ENCODE measurements around the gene PRPF6. TPM values are rescaled to one million over a fixed set of nuclear protein-coding genes. Genes with fewer than 3 reads are reported as not detected.

Gene PRPF6
- total RNA-seq, 2 donors from 2014 or later: 88.5 to 97.4 TPM

- no peaks in the 10 kb centered on the region for H3K27me3 Mint-ChIP-seq
- peaks cover 29% of the 10 kb centered on the region for H3K36me3 Mint-ChIP-seq (ENCODE audit: low read depth)
- H3K27ac Mint-ChIP-seq: peak overlapping the region; percentile 48
- peak; percentile 27 for ATAC-seq (replicated peaks)
- peaks cover 6% of the 10 kb centered on the region for H3K4me1 Mint-ChIP-seq
- H3K4me3 Mint-ChIP-seq: no peak overlapping the region
- no peaks in the 10 kb centered on the region for H3K9me3 Mint-ChIP-seq
Measured at GRCh38 chr20:63942250-63942951, 38.5 kb upstream of the PRPF6 start.

- no peak overlapping the region for H3K4me3 Mint-ChIP-seq
- peaks cover 25% of the 10 kb centered on the region for H3K36me3 Mint-ChIP-seq (ENCODE audit: low read depth)
- no peak for ATAC-seq (replicated peaks)
- no peaks in the 10 kb centered on the region for H3K9me3 Mint-ChIP-seq
- H3K4me1 Mint-ChIP-seq: peaks cover 11% of the 10 kb centered on the region
- H3K27me3 Mint-ChIP-seq: no peaks in the 10 kb centered on the region
- no peak overlapping the region for H3K27ac Mint-ChIP-seq
Measured at GRCh38 chr20:63942969-63943807, 37.7 kb upstream of the PRPF6 start.

- peaks cover 28% of the 10 kb centered on the region for H3K36me3 Mint-ChIP-seq (ENCODE audit: low read depth)
- no peak overlapping the region for H3K27ac Mint-ChIP-seq
- H3K27me3 Mint-ChIP-seq: no peaks in the 10 kb centered on the region
- H3K9me3 Mint-ChIP-seq: no peaks in the 10 kb centered on the region
- H3K4me3 Mint-ChIP-seq: no peak overlapping the region
- H3K4me1 Mint-ChIP-seq: peaks cover 17% of the 10 kb centered on the region
- ATAC-seq (replicated peaks): no peak
Measured at GRCh38 chr20:63943808-63944077, 37.2 kb upstream of the PRPF6 start.

- Mint-ChIP-seq H3K4me1 (peaks cover 20% of the 10 kb centered on the region), H3K9me3 (no peaks in the 10 kb centered on the region), H3K27ac (no peak overlapping the region), H3K36me3 (ENCODE audit: low read depth) (peaks cover 28% of the 10 kb centered on the region), H3K27me3 (no peaks in the 10 kb centered on the region), H3K4me3 (no peak overlapping the region)
- no peak for ATAC-seq (replicated peaks)
Measured at GRCh38 chr20:63944078-63944941, 36.6 kb upstream of the PRPF6 start.

GRCh38 chr20:63945031-63945658 lies 35.8 kb upstream of the PRPF6 start:
- Mint-ChIP-seq H3K27ac (no peak overlapping the region), H3K36me3 (ENCODE audit: low read depth) (peaks cover 28% of the 10 kb centered on the region), H3K9me3 (no peaks in the 10 kb centered on the region), H3K4me3 (no peak overlapping the region), H3K27me3 (no peaks in the 10 kb centered on the region), H3K4me1 (peaks cover 20% of the 10 kb centered on the region)
- ATAC-seq (replicated peaks): no peak

GRCh38 chr20:63945921-63946920 lies 34.7 kb upstream of the PRPF6 start:
- Mint-ChIP-seq H3K4me3 (peak overlapping the region; percentile 74), H3K27me3 (no peaks in the 10 kb centered on the region), H3K9me3 (no peaks in the 10 kb centered on the region), H3K36me3 (ENCODE audit: low read depth) (peaks cover 24% of the 10 kb centered on the region), H3K4me1 (peaks cover 20% of the 10 kb centered on the region), H3K27ac (peak overlapping the region; percentile 87)
- no peak for ATAC-seq (replicated peaks)

- no peaks in the 10 kb centered on the region for H3K9me3 Mint-ChIP-seq
- peak overlapping the region; percentile 74 for H3K4me3 Mint-ChIP-seq
- no peaks in the 10 kb centered on the region for H3K27me3 Mint-ChIP-seq
- peaks cover 20% of the 10 kb centered on the region for H3K4me1 Mint-ChIP-seq
- H3K36me3 Mint-ChIP-seq (ENCODE audit: low read depth): peaks cover 23% of the 10 kb centered on the region
- ATAC-seq (replicated peaks): no peak
- peak overlapping the region; percentile 87 for H3K27ac Mint-ChIP-seq
Measured at GRCh38 chr20:63946986-63947637, 33.8 kb upstream of the PRPF6 start.

- peak; percentile 38 for ATAC-seq (replicated peaks)
- no peaks in the 10 kb centered on the region for H3K27me3 Mint-ChIP-seq
- peaks cover 18% of the 10 kb centered on the region for H3K36me3 Mint-ChIP-seq (ENCODE audit: low read depth)
- H3K4me3 Mint-ChIP-seq: peak overlapping the region; percentile 74
- H3K27ac Mint-ChIP-seq: peak overlapping the region; percentile 87
- peaks cover 20% of the 10 kb centered on the region for H3K4me1 Mint-ChIP-seq
- H3K9me3 Mint-ChIP-seq: no peaks in the 10 kb centered on the region
Measured at GRCh38 chr20:63947638-63948456, 33.1 kb upstream of the PRPF6 start.

GRCh38 chr20:63950701-63951397 lies 30.1 kb upstream of the PRPF6 start:
- H3K36me3 Mint-ChIP-seq (ENCODE audit: low read depth): peaks cover 15% of the 10 kb centered on the region
- no peak overlapping the region for H3K4me3 Mint-ChIP-seq
- H3K27me3 Mint-ChIP-seq: no peaks in the 10 kb centered on the region
- H3K9me3 Mint-ChIP-seq: no peaks in the 10 kb centered on the region
- H3K4me1 Mint-ChIP-seq: peaks cover 33% of the 10 kb centered on the region
- no peak for ATAC-seq (replicated peaks)
- no peak overlapping the region for H3K27ac Mint-ChIP-seq

GRCh38 chr20:63951398-63952209 lies 29.3 kb upstream of the PRPF6 start:
- no peaks in the 10 kb centered on the region for H3K27me3 Mint-ChIP-seq
- no peak overlapping the region for H3K4me3 Mint-ChIP-seq
- peaks cover 13% of the 10 kb centered on the region for H3K36me3 Mint-ChIP-seq (ENCODE audit: low read depth)
- no peaks in the 10 kb centered on the region for H3K9me3 Mint-ChIP-seq
- H3K4me1 Mint-ChIP-seq: peaks cover 33% of the 10 kb centered on the region
- no peak for ATAC-seq (replicated peaks)
- H3K27ac Mint-ChIP-seq: no peak overlapping the region

GRCh38 chr20:63952210-63952535 lies 28.8 kb upstream of the PRPF6 start:
- peaks cover 28% of the 10 kb centered on the region for H3K4me1 Mint-ChIP-seq

More at GRCh38 chr20:63952210-63952535, 28.8 kb upstream of the PRPF6 start:
- no peaks in the 10 kb centered on the region for H3K9me3 Mint-ChIP-seq
- H3K36me3 Mint-ChIP-seq (ENCODE audit: low read depth): peaks cover 13% of the 10 kb centered on the region
- no peak overlapping the region for H3K4me3 Mint-ChIP-seq
- no peak overlapping the region for H3K27ac Mint-ChIP-seq
- no peak for ATAC-seq (replicated peaks)
- no peaks in the 10 kb centered on the region for H3K27me3 Mint-ChIP-seq

All from activated T-helper 17 cell treated with anti-CD3 and anti-CD28 coated beads, Interleukin-2, amount 50 U/mL, for 72 hours (primary cell).